ENCODE measurements around the gene PEBP1.

PEBP1 gene

DNA sequence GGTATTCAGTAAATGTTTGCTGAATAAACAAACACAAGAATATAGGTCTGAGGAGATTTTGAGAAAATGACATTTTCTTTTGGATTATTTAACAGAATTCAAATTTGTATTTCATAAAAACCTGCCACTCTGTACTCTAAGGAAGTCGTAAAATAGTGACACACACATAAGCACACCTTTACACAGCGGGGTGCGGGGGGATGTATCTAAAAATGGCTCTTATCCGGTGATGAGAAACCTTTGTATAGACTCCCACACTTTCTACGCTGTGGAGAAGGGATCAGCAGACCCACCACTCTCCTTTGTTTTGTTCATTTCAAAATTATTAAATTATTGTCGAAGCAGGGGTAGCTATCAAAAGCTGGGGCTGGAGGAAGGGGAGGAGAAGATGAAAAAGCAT lies 58.0 kb downstream of the PEBP1 start:
- no peak for DNase-seq (ENCODE audit: low read depth)
